ENCODE measurements around the gene MRPS6. TPM values are rescaled to one million over a fixed set of nuclear protein-coding genes. Genes with fewer than 3 reads are reported as not detected.

MRPS6 gene
- total RNA-seq, 2 experiments from 2014 or later: 114 to 117 TPM

DNA sequence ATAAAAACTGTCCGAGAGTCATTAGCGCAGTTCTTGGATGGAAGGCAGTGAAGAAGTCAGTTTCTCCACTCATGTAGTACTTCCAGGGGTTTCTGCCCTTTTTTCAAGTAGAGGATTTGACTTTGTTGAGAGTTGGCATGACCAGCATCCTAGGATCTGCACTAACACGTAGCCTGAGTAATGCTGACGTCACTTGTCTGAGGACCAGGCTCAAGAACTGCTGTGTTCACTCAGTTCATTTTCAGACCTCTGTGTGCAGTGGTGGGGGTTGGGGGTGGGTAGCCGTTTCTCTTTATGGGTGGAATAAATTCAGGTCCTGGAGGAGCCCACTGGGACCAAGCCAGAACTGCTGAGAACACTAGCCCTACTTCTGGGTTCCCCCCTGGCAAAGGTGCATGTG is 53.3 kb downstream of the MRPS6 start:
- no peak overlapping the region for H3K4me3 Mint-ChIP-seq
- peaks cover 54% of the 10 kb centered on the region for H3K36me3 Mint-ChIP-seq
- peaks cover 5% of the 10 kb centered on the region for H3K9me3 Mint-ChIP-seq
- H3K4me1 Mint-ChIP-seq (ENCODE audit: low read depth): peaks cover 52% of the 10 kb centered on the region
- ChIA-PET CTCF (interaction anchor here (1.1 kb wide), 1 partner anchor 76 kb away, joined by 3 read pairs; no protein-coding TSS in a partner anchor), POLR2A (no interaction called here)
- no peaks in the 10 kb centered on the region for H3K27me3 Mint-ChIP-seq
- intact Hi-C loops (cut with micrococcal nuclease): loop anchor here (5.0 kb wide), 1 partner anchor 44 kb away; no protein-coding TSS in a partner anchor
- no peak for DNase-seq
- no peak overlapping the region for H3K27ac Mint-ChIP-seq

DNA sequence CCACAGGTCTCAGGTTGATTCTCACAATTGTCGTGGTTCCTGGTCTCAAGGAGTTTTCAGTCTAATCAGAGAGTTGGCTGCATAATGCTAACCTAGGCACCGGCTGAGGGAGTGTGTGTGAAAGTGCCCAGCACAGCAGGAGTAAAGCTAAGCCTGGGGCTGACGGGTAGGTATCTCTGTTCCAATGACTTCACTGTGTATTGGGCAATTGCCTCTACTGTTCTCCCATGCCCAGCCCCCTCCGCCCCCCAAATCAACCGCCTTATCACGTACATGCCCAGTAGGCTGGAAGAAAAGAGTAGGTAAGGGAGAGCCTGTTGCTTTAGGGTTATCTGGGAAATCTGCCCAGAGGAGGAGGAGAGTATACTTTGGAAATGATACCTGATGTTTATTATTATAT is 54.7 kb downstream of the MRPS6 start:
- Mint-ChIP-seq H3K27me3 (no peaks in the 10 kb centered on the region), H3K4me1 (ENCODE audit: low read depth) (peaks cover 64% of the 10 kb centered on the region), H3K4me3 (no peak overlapping the region), H3K27ac (peak overlapping the region; percentile 14), H3K9me3 (peaks cover 5% of the 10 kb centered on the region), H3K36me3 (peaks cover 60% of the 10 kb centered on the region)
- POLR2A ChIA-PET: interaction anchor here (0.9 kb wide), 1 partner anchor 153 kb away, joined by 3 read pairs; no protein-coding TSS in a partner anchor
- no peak for DNase-seq
- intact Hi-C loops (cut with micrococcal nuclease): loop anchor here (2.0 to 5.0 kb wide), 4 partner anchors 23 to 203 kb away; no protein-coding TSS in a partner anchor
- CTCF ChIA-PET: interaction anchor here (0.6 to 3.7 kb wide), 8 partner anchors 19 to 220 kb away, joined by 3 to 51 read pairs (median 6); no protein-coding TSS in a partner anchor

DNA sequence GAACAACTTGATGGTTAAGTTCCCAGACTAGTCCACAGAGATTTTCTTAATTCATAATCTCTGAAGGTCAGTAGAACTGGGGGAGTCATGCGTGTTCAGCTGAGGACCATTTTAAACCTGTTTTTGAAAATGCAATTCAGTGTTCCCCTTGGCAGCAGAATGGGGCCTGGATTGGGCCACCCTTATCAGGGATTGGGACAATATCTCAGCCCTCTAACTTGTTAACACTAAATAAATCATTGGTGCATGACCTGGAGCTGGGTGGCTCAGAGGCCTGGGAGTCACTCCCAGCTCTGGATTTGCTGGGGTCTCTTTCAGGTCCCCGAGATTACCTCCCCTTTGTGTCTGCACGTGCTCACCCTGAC is 55.3 kb downstream of the MRPS6 start:
- Mint-ChIP-seq H3K4me3 (no peak overlapping the region), H3K4me1 (ENCODE audit: low read depth) (peaks cover 67% of the 10 kb centered on the region), H3K9me3 (peaks cover 5% of the 10 kb centered on the region), H3K27ac (peak overlapping the region; percentile 92), H3K36me3 (peaks cover 64% of the 10 kb centered on the region), H3K27me3 (no peaks in the 10 kb centered on the region)
- ChIA-PET POLR2A (interaction anchor here (0.9 to 1.8 kb wide), 3 partner anchors 53 to 153 kb away, joined by 3 to 8 read pairs (median 3); no protein-coding TSS in a partner anchor), CTCF (interaction anchor here (0.6 to 3.7 kb wide), 16 partner anchors 11 to 234 kb away, joined by 3 to 51 read pairs (median 4); no protein-coding TSS in a partner anchor)
- DNase-seq: no peak
- intact Hi-C loops (cut with micrococcal nuclease): loop anchor here (1.0 to 5.0 kb wide), 6 partner anchors 24 to 220 kb away; no protein-coding TSS in a partner anchor

GRCh38 chr21:34129039-34129891 is 55.9 kb downstream of the MRPS6 start:
- DNase-seq: peak; percentile 84
- peak overlapping the region; percentile 59 for H3K4me3 Mint-ChIP-seq
- peaks cover 62% of the 10 kb centered on the region for H3K36me3 Mint-ChIP-seq
- CTCF ChIA-PET: interaction anchor here (0.6 to 3.7 kb wide), 17 partner anchors 11 to 233 kb away, joined by 3 to 51 read pairs (median 4); no protein-coding TSS in a partner anchor
- H3K27me3 Mint-ChIP-seq: no peaks in the 10 kb centered on the region
- H3K4me1 Mint-ChIP-seq (ENCODE audit: low read depth): peaks cover 70% of the 10 kb centered on the region
- intact Hi-C loops (cut with micrococcal nuclease): loop anchor here (1.0 to 5.0 kb wide), 6 partner anchors 24 to 219 kb away; no protein-coding TSS in a partner anchor
- H3K9me3 Mint-ChIP-seq: peaks cover 5% of the 10 kb centered on the region
- H3K27ac Mint-ChIP-seq: peak overlapping the region; percentile 92
- POLR2A ChIA-PET: interaction anchor here (0.6 to 1.8 kb wide), 4 partner anchors 53 to 154 kb away, joined by 3 to 8 read pairs (median 3); no protein-coding TSS in a partner anchor

GRCh38 chr21:34129901-34130715 is 56.7 kb downstream of the MRPS6 start:
- POLR2A ChIA-PET: interaction anchor here (0.6 to 1.8 kb wide), 2 partner anchors 54 to 72 kb away, joined by 3 to 8 read pairs; no protein-coding TSS in a partner anchor
- Mint-ChIP-seq H3K9me3 (no peaks in the 10 kb centered on the region), H3K27me3 (no peaks in the 10 kb centered on the region), H3K4me3 (peak overlapping the region; percentile 59), H3K27ac (peak overlapping the region; percentile 92), H3K4me1 (ENCODE audit: low read depth) (peaks cover 72% of the 10 kb centered on the region), H3K36me3 (peaks cover 62% of the 10 kb centered on the region)
- CTCF ChIA-PET: interaction anchor here (0.7 to 3.7 kb wide), 10 partner anchors 16 to 232 kb away, joined by 3 to 51 read pairs (median 6); no protein-coding TSS in a partner anchor
- DNase-seq: peak; percentile 22
- intact Hi-C loops (cut with micrococcal nuclease): loop anchor here (1.0 to 5.0 kb wide), 6 partner anchors 25 to 218 kb away; no protein-coding TSS in a partner anchor

- ChIA-PET CTCF (interaction anchor here (1.9 to 3.7 kb wide), 3 partner anchors 56 to 217 kb away, joined by 5 to 51 read pairs (median 20); no protein-coding TSS in a partner anchor), POLR2A (no interaction called here)
- H3K4me1 Mint-ChIP-seq (ENCODE audit: low read depth): peaks cover 72% of the 10 kb centered on the region
- peak overlapping the region; percentile 92 for H3K27ac Mint-ChIP-seq
- H3K4me3 Mint-ChIP-seq: no peak overlapping the region
- DNase-seq: no peak
- intact Hi-C loops (cut with micrococcal nuclease): no loop called here
- no peaks in the 10 kb centered on the region for H3K9me3 Mint-ChIP-seq
- no peaks in the 10 kb centered on the region for H3K27me3 Mint-ChIP-seq
- peaks cover 61% of the 10 kb centered on the region for H3K36me3 Mint-ChIP-seq
Observed at GRCh38 chr21:34130716-34130985, 57.3 kb downstream of the MRPS6 start.

- Mint-ChIP-seq H3K36me3 (peaks cover 55% of the 10 kb centered on the region), H3K27me3 (no peaks in the 10 kb centered on the region), H3K27ac (peak overlapping the region; percentile 92), H3K4me3 (no peak overlapping the region), H3K9me3 (no peaks in the 10 kb centered on the region), H3K4me1 (ENCODE audit: low read depth) (peaks cover 67% of the 10 kb centered on the region)
- intact Hi-C loops (cut with micrococcal nuclease): no loop called here
- DNase-seq: no peak
- POLR2A ChIA-PET: no interaction called here
- CTCF ChIA-PET: interaction anchor here (1.5 to 3.7 kb wide), 2 partner anchors 208 to 216 kb away, joined by 6 to 51 read pairs; no protein-coding TSS in a partner anchor
Observed at GRCh38 chr21:34131586-34131985, 58.2 kb downstream of the MRPS6 start.

GRCh38 chr21:34132202-34132601 is 58.8 kb downstream of the MRPS6 start:
- H3K27ac Mint-ChIP-seq: no peak overlapping the region
- peaks cover 69% of the 10 kb centered on the region for H3K4me1 Mint-ChIP-seq (ENCODE audit: low read depth)
- CTCF ChIA-PET: interaction anchor here (0.9 to 1.7 kb wide), 4 partner anchors 40 to 216 kb away, joined by 4 to 6 read pairs (median 4); no protein-coding TSS in a partner anchor
- no peaks in the 10 kb centered on the region for H3K27me3 Mint-ChIP-seq
- no peak for DNase-seq
- H3K4me3 Mint-ChIP-seq: no peak overlapping the region
- H3K9me3 Mint-ChIP-seq: peaks cover 3% of the 10 kb centered on the region
- intact Hi-C loops (cut with micrococcal nuclease): no loop called here
- H3K36me3 Mint-ChIP-seq: peaks cover 57% of the 10 kb centered on the region
- POLR2A ChIA-PET: no interaction called here

DNA sequence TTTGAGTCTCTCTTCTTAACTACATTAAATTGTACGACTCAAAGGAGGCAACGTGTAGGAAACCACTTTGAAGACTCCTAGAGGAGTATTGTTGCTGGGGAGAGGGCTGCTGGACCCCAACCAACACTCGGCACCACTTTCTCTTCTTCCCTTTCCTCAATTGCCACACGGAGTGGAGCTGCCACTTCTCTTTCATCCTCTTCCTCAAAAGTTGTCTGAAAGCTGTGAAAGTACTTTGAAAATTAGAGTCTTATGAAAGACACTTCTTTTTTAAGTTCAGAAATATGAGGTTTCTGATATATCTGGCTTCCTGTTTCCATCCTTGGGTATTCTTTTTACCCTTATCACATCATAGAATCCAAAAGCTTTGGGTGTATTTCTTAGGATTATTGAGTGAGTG is 59.5 kb downstream of the MRPS6 start:
- H3K27ac Mint-ChIP-seq: peak overlapping the region; percentile 61
- no peaks in the 10 kb centered on the region for H3K27me3 Mint-ChIP-seq
- H3K9me3 Mint-ChIP-seq: peaks cover 5% of the 10 kb centered on the region
- H3K4me3 Mint-ChIP-seq: no peak overlapping the region
- intact Hi-C loops (cut with micrococcal nuclease): no loop called here
- no peak for DNase-seq
- POLR2A ChIA-PET: no interaction called here
- H3K4me1 Mint-ChIP-seq (ENCODE audit: low read depth): peaks cover 64% of the 10 kb centered on the region
- H3K36me3 Mint-ChIP-seq: peaks cover 58% of the 10 kb centered on the region
- CTCF ChIA-PET: interaction anchor here (0.9 to 1.7 kb wide), 5 partner anchors 9 to 215 kb away, joined by 4 to 6 read pairs (median 4); no protein-coding TSS in a partner anchor

- CTCF ChIA-PET: interaction anchor here (1.0 to 1.7 kb wide), 4 partner anchors 9 to 210 kb away, joined by 4 to 6 read pairs (median 4); no protein-coding TSS in a partner anchor
- no peak overlapping the region for H3K4me3 Mint-ChIP-seq
- no peaks in the 10 kb centered on the region for H3K27me3 Mint-ChIP-seq
- DNase-seq: peak; percentile 30
- peaks cover 8% of the 10 kb centered on the region for H3K9me3 Mint-ChIP-seq
- POLR2A ChIA-PET: no interaction called here
- H3K4me1 Mint-ChIP-seq (ENCODE audit: low read depth): peaks cover 60% of the 10 kb centered on the region
- intact Hi-C loops (cut with micrococcal nuclease): no loop called here
- H3K27ac Mint-ChIP-seq: peak overlapping the region; percentile 61
- peaks cover 61% of the 10 kb centered on the region for H3K36me3 Mint-ChIP-seq
Observed at GRCh38 chr21:34133392-34133791, 60.0 kb downstream of the MRPS6 start.

GRCh38 chr21:34133802-34134201 is 60.4 kb downstream of the MRPS6 start:
- Mint-ChIP-seq H3K36me3 (peaks cover 62% of the 10 kb centered on the region), H3K27ac (peak overlapping the region; percentile 61), H3K4me1 (ENCODE audit: low read depth) (peaks cover 56% of the 10 kb centered on the region), H3K4me3 (no peak overlapping the region), H3K27me3 (no peaks in the 10 kb centered on the region), H3K9me3 (peaks cover 8% of the 10 kb centered on the region)
- no peak for DNase-seq
- CTCF ChIA-PET: interaction anchor here (0.8 to 1.7 kb wide), 4 partner anchors 10 to 210 kb away, joined by 3 to 6 read pairs (median 4); no protein-coding TSS in a partner anchor
- intact Hi-C loops (cut with micrococcal nuclease): no loop called here
- POLR2A ChIA-PET: no interaction called here

Measured in activated CD4-positive, alpha-beta memory T cell treated with anti-CD3 and anti-CD28 coated beads for 36 hours (primary cell).